ENCODE measurements around the gene MTERF2. TPM values are rescaled to one million over a fixed set of nuclear protein-coding genes. Genes with fewer than 3 reads are reported as not detected.

Gene MTERF2
- total RNA-seq, result 10 to 100 TPM; 18.2 to 26.8 TPM

DNA sequence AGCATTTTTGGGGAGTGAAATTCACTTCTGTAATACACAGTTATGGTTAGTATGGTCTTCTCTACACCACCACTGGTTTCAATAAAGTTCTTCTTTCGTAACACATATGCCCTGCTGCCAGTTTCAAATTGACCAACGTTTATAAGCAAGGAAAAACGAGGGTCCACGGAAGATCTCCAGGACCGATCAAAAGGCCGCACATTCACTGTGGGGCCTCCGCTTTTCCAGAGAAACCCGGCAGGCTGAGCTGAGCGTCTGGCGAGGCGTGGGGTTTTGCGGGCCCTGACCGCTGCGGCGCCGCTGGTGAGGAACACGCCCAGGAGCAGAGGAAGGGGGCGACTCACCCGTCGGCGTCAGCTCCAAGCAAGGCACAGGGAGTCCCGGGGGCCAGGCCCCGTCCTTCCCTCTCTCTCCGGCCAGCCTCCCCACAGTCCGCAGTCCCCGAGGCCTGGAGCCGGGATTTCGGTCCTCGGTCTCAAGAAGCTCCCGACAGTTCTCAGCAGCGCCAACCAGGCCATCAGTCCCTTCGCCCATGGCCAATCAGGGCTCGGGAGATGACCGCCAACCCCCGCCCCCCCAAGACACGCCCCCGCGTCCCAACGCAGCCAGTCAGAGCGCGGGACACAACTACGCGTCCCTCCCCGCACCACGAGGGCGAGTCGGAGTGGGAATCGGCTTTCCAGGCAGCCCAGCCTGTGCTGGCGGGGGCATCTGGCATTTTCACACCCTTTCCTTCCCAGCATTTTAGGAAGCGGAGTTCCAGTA is at the start of gene MTERF2:
Gene MTERF2 (minus strand): TSS at position 522 of the 765 bp plus-strand sequence. CDS start 8,432 bp downstream, outside the sequence.
- peak within 1 kb of the TSS; percentile 66 to 67 for H3K4me3 ChIP-seq
- peaks cover 5% of the 10 kb centered on the region for H3K36me3 ChIP-seq
- DNase-seq (ENCODE audit: low spot score), result peak; percentile 97
- no peaks in the 10 kb centered on the region for H3K27me3 ChIP-seq
- H3K4me1 ChIP-seq, result peaks cover 0 to 19% of the 10 kb centered on the region in 2 donors
- H3K27ac ChIP-seq, result peak within 1 kb of the TSS; percentile 89 to 95
- no peaks in the 10 kb centered on the region for H3K9me3 ChIP-seq
- TF ChIP-seq, protein P1, sequence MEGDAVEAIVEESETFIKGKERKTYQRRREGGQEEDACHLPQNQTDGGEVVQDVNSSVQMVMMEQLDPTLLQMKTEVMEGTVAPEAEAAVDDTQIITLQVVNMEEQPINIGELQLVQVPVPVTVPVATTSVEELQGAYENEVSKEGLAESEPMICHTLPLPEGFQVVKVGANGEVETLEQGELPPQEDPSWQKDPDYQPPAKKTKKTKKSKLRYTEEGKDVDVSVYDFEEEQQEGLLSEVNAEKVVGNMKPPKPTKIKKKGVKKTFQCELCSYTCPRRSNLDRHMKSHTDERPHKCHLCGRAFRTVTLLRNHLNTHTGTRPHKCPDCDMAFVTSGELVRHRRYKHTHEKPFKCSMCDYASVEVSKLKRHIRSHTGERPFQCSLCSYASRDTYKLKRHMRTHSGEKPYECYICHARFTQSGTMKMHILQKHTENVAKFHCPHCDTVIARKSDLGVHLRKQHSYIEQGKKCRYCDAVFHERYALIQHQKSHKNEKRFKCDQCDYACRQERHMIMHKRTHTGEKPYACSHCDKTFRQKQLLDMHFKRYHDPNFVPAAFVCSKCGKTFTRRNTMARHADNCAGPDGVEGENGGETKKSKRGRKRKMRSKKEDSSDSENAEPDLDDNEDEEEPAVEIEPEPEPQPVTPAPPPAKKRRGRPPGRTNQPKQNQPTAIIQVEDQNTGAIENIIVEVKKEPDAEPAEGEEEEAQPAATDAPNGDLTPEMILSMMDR (IDR thresholded peaks at IDR 0.05), result peak in 1 of 2 donors; percentile 17

GRCh38 chr12:107035733-107036132 is 48.8 kb upstream of the MTERF2 start:
- H3K4me3 ChIP-seq, result no peak overlapping the region
- H3K27me3 ChIP-seq, result no peaks in the 10 kb centered on the region
- TF ChIP-seq, protein P1 (IDR thresholded peaks at IDR 0.05), result no peak
- no peaks in the 10 kb centered on the region for H3K9me3 ChIP-seq
- H3K27ac ChIP-seq, result no peak overlapping the region
- H3K36me3 ChIP-seq, result no peaks in the 10 kb centered on the region
- no peak for DNase-seq (ENCODE audit: low spot score)
- H3K4me1 ChIP-seq, result peaks cover 0 to 12% of the 10 kb centered on the region in 2 donors

GRCh38 chr12:107033758-107034739 is 47.1 kb upstream of the MTERF2 start:
- TF ChIP-seq, protein P1 (IDR thresholded peaks at IDR 0.05), result no peak
- no peak overlapping the region for H3K4me3 ChIP-seq
- no peak for DNase-seq (ENCODE audit: low spot score)
- no peaks in the 10 kb centered on the region for H3K27me3 ChIP-seq
- H3K4me1 ChIP-seq, result peaks cover 0 to 20% of the 10 kb centered on the region in 2 donors
- H3K9me3 ChIP-seq, result no peaks in the 10 kb centered on the region
- H3K27ac ChIP-seq, result no peak overlapping the region
- H3K36me3 ChIP-seq, result no peaks in the 10 kb centered on the region

- TF ChIP-seq, protein P1 (IDR thresholded peaks at IDR 0.05), result no peak
- DNase-seq (ENCODE audit: low spot score), result no peak
- Histone ChIP-seq H3K27me3 (no peaks in the 10 kb centered on the region), H3K4me1 (peaks cover 0 to 37% of the 10 kb centered on the region in 2 donors), H3K4me3 (no peak overlapping the region), H3K27ac (no peak overlapping the region), H3K36me3 (no peaks in the 10 kb centered on the region), H3K9me3 (no peaks in the 10 kb centered on the region)
Observed at GRCh38 chr12:107032266-107032665, 45.3 kb upstream of the MTERF2 start.

DNA sequence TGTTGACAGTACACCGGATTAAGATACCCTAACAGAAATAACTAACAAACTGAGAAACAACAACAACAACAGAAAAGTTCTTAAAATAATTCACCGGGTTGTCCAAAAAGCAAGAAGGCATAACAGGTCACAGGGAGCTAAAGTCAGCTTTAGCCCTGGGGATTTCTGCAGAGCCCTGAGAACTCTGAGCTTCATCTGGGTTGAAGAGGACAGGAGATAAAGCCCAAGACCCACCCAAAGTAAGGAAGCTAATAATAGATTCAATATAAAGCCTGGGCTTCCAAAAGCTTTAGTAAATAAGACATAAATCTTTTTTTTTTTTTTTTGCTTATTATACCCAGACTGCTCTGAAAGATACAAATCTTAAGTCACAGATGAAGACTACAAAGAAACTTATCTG is 44.1 kb upstream of the MTERF2 start:
- H3K27ac ChIP-seq, result no peak overlapping the region
- no peaks in the 10 kb centered on the region for H3K27me3 ChIP-seq

More for the DNA sequence above, 44.1 kb upstream of the MTERF2 start:
- no peak overlapping the region for H3K4me3 ChIP-seq
- no peaks in the 10 kb centered on the region for H3K36me3 ChIP-seq
- peaks cover 0 to 47% of the 10 kb centered on the region in 2 donors for H3K4me1 ChIP-seq
- no peak for DNase-seq (ENCODE audit: low spot score)
- TF ChIP-seq, protein P1 (IDR thresholded peaks at IDR 0.05), result no peak
- no peaks in the 10 kb centered on the region for H3K9me3 ChIP-seq

Measured in right atrium auricular region (tissue), 2 donors.